Calu3 (cell line): ENCODE data around the gene ABL1. TPM values are rescaled to one million over a fixed set of nuclear protein-coding genes. Genes with fewer than 3 reads are reported as not detected.
"Not testable (repeated sequence)": the region's sequence is repeated elsewhere in the genome, so short reads cannot be mapped to it uniquely, and the experiment has no call there.

ENCODE experiments used
- BruUV-seq: library from RNA; stranded (reverse); fragments of 400-500 nt; replicated peaks from 2 replicates; lab custom pipeline; 2021; lab: Mats Ljungman, UMichigan
- CTCF ChIA-PET: fragments of 300-600 bp; sonication (Branson Sonifier 250); formaldehyde crosslinking; loops from one replicate; lab custom pipeline; 2022; ENCODE audit warnings: antibody characterized with exemption; lab: Charles Lee
- DNase-seq: peaks from one replicate; pipeline ENCODE4 v3.0.0; 2022
- H3K27ac Mint-ChIP-seq: one replicate; pipeline ENCODE4 v1.8.0; 2022; ENCODE audit warnings: mixed read lengths; ENCODE audit not compliant: unreplicated experiment
- H3K27me3 Mint-ChIP-seq: one replicate; pipeline ENCODE4 v1.8.0; 2022; ENCODE audit warnings: mixed read lengths; ENCODE audit not compliant: unreplicated experiment
- H3K36me3 Mint-ChIP-seq: one replicate; pipeline ENCODE4 v1.8.0; 2022; ENCODE audit warnings: mild to moderate bottlenecking, moderate library complexity, mixed read lengths; ENCODE audit not compliant: insufficient read depth, unreplicated experiment
- H3K4me1 Mint-ChIP-seq: one replicate; pipeline ENCODE4 v1.8.0; 2022; ENCODE audit warnings: mild to moderate bottlenecking, low read depth, mixed read lengths; ENCODE audit not compliant: unreplicated experiment
- H3K4me3 Mint-ChIP-seq: one replicate; pipeline ENCODE4 v1.8.0; 2022; ENCODE audit warnings: mild to moderate bottlenecking, low read depth, moderate library complexity, mixed read lengths; ENCODE audit not compliant: unreplicated experiment
- H3K9me3 Mint-ChIP-seq: one replicate; pipeline ENCODE4 v1.8.0; 2022; ENCODE audit warnings: low read depth, mixed read lengths; ENCODE audit not compliant: unreplicated experiment
- CTCF ChIP-seq: fragments of 200-600 bp; IDR thresholded peaks from one replicate; pipeline ENCODE4 v1.8.0; 2022; ENCODE audit warnings: antibody characterized with exemption; ENCODE audit not compliant: unreplicated experiment
- intact Hi-C: fragments of 100-400 bp; cut with micrococcal nuclease; formaldehyde crosslinking; loops from one replicate; pipeline ENCODE4 v1.10.0; 2022; ENCODE audit not compliant: unreplicated experiment
- total RNA-seq: library from RNA; stranded (reverse); gene quantifications from 2 replicates; pipeline ENCODE4 v1.2.3, GENCODE V29; 2022

The ABL1 gene
- total RNA-seq, 1 experiment from 2014 or later: 30.0 TPM

- H3K4me1 Mint-ChIP-seq: no peaks in the 10 kb centered on the region
- TF ChIP-seq CTCF: no peak
- H3K27me3 Mint-ChIP-seq: no peaks in the 10 kb centered on the region
- no peak overlapping the region for H3K4me3 Mint-ChIP-seq
- no peak for DNase-seq
- no peaks in the 10 kb centered on the region for H3K9me3 Mint-ChIP-seq
- intact Hi-C loops: no loop called here
- peaks cover 3% of the 10 kb centered on the region for H3K36me3 Mint-ChIP-seq
- no TSS peak for BruUV-seq
- CTCF ChIA-PET: no interaction called here
- no peak overlapping the region for H3K27ac Mint-ChIP-seq
Measured at GRCh38 chr9:130789747-130790672, 45.0 kb upstream of the ABL1 start.

GRCh38 chr9:130791303-130791894 lies 43.7 kb upstream of the ABL1 start:
- TF ChIP-seq CTCF: no peak
- CTCF ChIA-PET: no interaction called here
- Mint-ChIP-seq H3K4me3 (no peak overlapping the region), H3K36me3 (no peaks in the 10 kb centered on the region), H3K27me3 (no peaks in the 10 kb centered on the region), H3K4me1 (no peaks in the 10 kb centered on the region), H3K9me3 (no peaks in the 10 kb centered on the region), H3K27ac (no peak overlapping the region)
- no TSS peak for BruUV-seq
- intact Hi-C loops: no loop called here
- DNase-seq: no peak

- Mint-ChIP-seq H3K27me3 (no peaks in the 10 kb centered on the region), H3K9me3 (no peaks in the 10 kb centered on the region), H3K27ac (no peak overlapping the region), H3K36me3 (no peaks in the 10 kb centered on the region), H3K4me3 (no peak overlapping the region), H3K4me1 (no peaks in the 10 kb centered on the region)
- TF ChIP-seq CTCF: no peak
- CTCF ChIA-PET: interaction anchor here (0.6 kb wide), 1 partner anchor 60 kb away, joined by 3 read pairs; no protein-coding TSS in a partner anchor
- BruUV-seq: no TSS peak
- intact Hi-C loops: no loop called here
- no peak for DNase-seq
Measured at GRCh38 chr9:130793589-130793988, 41.5 kb upstream of the ABL1 start.

GRCh38 chr9:130794021-130794420 lies 41.0 kb upstream of the ABL1 start:
- H3K9me3 Mint-ChIP-seq, DNase-seq, H3K36me3 Mint-ChIP-seq, CTCF ChIA-PET, H3K27ac Mint-ChIP-seq, H3K4me3 Mint-ChIP-seq, BruUV-seq, intact Hi-C loops, H3K27me3 Mint-ChIP-seq, H3K4me1 Mint-ChIP-seq: not testable (repeated sequence)

GRCh38 chr9:130794423-130794822 lies 40.6 kb upstream of the ABL1 start:
- H3K4me3 Mint-ChIP-seq, H3K4me1 Mint-ChIP-seq, H3K36me3 Mint-ChIP-seq, intact Hi-C loops, H3K27me3 Mint-ChIP-seq, DNase-seq, H3K27ac Mint-ChIP-seq, BruUV-seq, CTCF ChIA-PET, H3K9me3 Mint-ChIP-seq: not testable (repeated sequence)
